ENCODE results near the gene DLGAP1.

DLGAP1 gene

DNA sequence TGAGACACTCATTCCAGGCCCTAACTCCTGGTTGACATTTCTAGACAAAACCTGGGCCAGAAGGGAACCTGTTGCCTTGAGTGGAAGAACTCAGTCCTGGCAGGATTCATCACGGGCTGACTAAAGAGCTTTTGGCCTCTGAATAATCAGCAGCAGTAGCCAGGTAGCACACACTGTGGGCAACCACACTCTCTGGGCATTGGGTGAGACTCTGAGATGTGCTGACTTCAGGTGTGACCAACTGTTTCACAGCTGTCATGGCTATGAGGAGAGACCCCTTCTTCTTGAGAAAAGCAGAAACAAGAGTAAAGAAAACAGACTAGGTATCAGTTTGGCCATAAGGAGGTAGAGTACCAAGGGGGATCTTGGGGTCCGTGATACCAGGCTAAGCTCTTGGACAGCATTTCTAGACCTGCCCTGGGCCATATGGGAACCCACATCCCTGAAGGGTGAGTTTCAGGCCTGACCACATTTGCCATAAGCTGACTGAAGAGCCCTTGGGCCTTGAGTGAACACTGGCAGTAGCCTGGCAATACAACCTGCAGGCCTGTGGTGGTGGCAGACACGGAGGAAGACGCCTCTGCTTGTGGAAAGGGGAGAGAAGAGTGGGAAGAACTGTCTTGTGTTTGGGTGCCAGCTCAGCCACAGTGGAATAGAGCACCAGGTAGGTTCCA lies 230.9 kb downstream of the DLGAP1 start:
- Mint-ChIP-seq H3K27me3 (ENCODE audit: low read depth, poor library complexity) (no peaks in the 10 kb centered on the region), H3K9me3 (peaks cover 9% of the 10 kb centered on the region), H3K27ac (no peak overlapping the region), H3K4me1 (no peaks in the 10 kb centered on the region), H3K36me3 (ENCODE audit: low read depth) (no peaks in the 10 kb centered on the region), H3K4me3 (no peak overlapping the region)
- TF ChIP-seq, protein P1, sequence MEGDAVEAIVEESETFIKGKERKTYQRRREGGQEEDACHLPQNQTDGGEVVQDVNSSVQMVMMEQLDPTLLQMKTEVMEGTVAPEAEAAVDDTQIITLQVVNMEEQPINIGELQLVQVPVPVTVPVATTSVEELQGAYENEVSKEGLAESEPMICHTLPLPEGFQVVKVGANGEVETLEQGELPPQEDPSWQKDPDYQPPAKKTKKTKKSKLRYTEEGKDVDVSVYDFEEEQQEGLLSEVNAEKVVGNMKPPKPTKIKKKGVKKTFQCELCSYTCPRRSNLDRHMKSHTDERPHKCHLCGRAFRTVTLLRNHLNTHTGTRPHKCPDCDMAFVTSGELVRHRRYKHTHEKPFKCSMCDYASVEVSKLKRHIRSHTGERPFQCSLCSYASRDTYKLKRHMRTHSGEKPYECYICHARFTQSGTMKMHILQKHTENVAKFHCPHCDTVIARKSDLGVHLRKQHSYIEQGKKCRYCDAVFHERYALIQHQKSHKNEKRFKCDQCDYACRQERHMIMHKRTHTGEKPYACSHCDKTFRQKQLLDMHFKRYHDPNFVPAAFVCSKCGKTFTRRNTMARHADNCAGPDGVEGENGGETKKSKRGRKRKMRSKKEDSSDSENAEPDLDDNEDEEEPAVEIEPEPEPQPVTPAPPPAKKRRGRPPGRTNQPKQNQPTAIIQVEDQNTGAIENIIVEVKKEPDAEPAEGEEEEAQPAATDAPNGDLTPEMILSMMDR (IDR thresholded peaks at IDR 0.05): no peak
- no peak for DNase-seq

DNA sequence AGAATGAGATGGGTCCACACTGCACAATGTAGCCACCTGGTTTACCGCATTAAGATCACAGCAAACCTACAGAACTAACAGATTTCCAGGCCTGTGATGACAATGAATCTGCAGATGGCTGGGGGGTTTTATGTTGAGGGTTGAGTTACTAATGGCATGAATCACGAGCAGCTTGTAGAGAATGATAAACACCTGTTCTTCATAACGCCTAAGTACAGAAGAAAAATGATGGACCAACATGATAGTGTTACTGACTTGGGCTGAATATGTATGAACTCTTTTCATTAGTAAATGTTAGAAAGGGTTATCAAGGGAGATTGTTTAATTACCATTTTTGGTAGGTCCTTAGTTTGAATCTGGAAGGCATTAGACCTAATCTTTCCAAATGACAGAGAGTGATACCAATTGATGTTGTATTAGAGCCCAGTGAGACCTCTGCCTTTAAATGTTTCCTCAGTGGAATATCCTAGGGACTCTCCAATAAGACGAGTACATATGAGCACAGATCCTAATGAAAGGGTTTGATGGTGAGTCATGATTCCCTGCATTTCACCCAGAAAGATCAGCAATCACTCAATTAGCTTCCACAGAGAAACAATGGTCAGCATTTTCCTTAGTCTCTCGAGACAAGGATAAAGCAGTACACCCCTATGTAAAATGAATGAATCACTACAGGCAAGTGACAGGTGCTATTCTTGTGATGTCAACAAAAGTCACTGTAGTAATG lies 243.8 kb downstream of the DLGAP1 start:
- Mint-ChIP-seq H3K4me3 (no peak overlapping the region), H3K27me3 (ENCODE audit: low read depth, poor library complexity) (no peaks in the 10 kb centered on the region), H3K36me3 (ENCODE audit: low read depth) (no peaks in the 10 kb centered on the region), H3K9me3 (no peaks in the 10 kb centered on the region), H3K27ac (no peak overlapping the region), H3K4me1 (no peaks in the 10 kb centered on the region)
- DNase-seq: no peak
- TF ChIP-seq, protein P1 (IDR thresholded peaks at IDR 0.05): no peak

DNA sequence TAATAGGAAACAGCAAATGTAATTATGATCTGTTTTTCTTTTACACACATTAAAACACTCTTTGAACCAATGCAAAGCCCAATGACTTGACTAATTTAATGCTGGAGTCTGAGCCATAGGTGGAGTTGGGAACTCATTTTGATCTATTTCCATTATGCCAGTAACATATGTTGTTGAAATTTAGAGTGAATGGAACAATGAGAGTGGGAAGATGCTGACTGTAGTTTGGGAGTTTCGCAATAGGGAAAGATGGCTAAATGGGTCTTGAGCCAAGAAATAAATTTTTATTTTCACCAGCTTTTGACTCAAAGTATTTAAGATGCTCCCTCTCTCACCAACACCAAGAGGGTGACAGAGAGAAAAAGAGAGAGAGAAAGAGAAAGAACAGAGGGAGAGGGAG lies 246.7 kb downstream of the DLGAP1 start:
- no peaks in the 10 kb centered on the region for H3K9me3 Mint-ChIP-seq

DNA sequence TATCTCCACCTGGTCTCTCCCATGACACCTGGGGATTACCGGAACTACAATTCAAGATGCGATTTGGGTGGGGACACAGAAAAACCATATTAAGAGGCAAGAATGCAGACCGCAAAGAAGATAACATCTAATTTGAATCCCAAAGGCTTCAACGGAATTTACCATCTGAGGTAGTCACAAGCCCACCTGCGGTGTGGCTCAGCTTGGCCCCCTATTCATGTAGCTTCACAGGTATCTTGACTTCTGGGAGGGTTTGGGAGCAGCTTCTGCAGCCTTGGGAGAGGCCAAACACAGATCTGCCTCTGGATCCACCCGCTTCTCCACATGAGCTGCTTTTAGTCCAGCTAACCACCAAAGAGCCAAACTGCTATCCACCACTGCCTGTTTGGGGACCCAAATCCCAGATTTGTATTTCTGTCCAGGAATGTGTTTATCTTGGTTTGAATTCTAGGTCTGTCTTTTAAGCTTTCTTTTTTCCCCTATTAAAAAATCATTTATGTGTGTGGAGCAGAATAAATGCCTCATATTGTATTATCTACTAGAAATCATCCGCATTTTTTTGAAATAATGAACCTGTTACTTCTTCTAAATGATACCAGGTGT lies 247.6 kb downstream of the DLGAP1 start:
- Mint-ChIP-seq H3K4me1 (peaks cover 4% of the 10 kb centered on the region), H3K4me3 (no peak overlapping the region), H3K27me3 (ENCODE audit: low read depth, poor library complexity) (no peaks in the 10 kb centered on the region), H3K9me3 (no peaks in the 10 kb centered on the region), H3K36me3 (ENCODE audit: low read depth) (no peaks in the 10 kb centered on the region), H3K27ac (no peak overlapping the region)
- no peak for DNase-seq
- TF ChIP-seq, protein P1 (IDR thresholded peaks at IDR 0.05): no peak

More for the DNA sequence above, 246.7 kb downstream of the DLGAP1 start:
- DNase-seq: no peak
- Mint-ChIP-seq H3K36me3 (ENCODE audit: low read depth) (no peaks in the 10 kb centered on the region), H3K27ac (no peak overlapping the region), H3K4me1 (peaks cover 4% of the 10 kb centered on the region), H3K4me3 (no peak overlapping the region), H3K27me3 (ENCODE audit: low read depth, poor library complexity) (no peaks in the 10 kb centered on the region)
- TF ChIP-seq, protein P1 (IDR thresholded peaks at IDR 0.05): no peak

DNA sequence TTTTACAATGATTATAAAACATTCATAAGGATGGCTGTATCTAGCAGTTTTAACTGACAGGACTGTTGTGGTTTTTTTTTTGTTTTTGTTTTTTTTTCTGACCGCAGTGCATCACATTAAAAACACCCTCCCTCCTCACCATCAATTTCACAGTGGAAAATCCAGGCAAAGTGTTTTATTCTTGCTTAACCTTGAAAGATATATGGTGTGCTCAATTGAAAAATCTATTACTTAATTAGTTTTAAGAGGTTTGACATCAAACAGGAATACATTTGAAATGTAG lies 250.7 kb downstream of the DLGAP1 start:
- no peak overlapping the region for H3K27ac Mint-ChIP-seq
- H3K4me1 Mint-ChIP-seq: peaks cover 4% of the 10 kb centered on the region
- TF ChIP-seq, protein P1 (IDR thresholded peaks at IDR 0.05): no peak

More for the DNA sequence above, 250.7 kb downstream of the DLGAP1 start:
- H3K4me3 Mint-ChIP-seq: no peak overlapping the region
- no peak for DNase-seq
- H3K27me3 Mint-ChIP-seq (ENCODE audit: low read depth, poor library complexity): no peaks in the 10 kb centered on the region
- H3K9me3 Mint-ChIP-seq: no peaks in the 10 kb centered on the region
- no peaks in the 10 kb centered on the region for H3K36me3 Mint-ChIP-seq (ENCODE audit: low read depth)

Measured in nephron progenitor cell (in vitro differentiated cells).